GM12874 (cell line): ENCODE data around the gene PCSK4.

Experiments used
- CTCF ChIP-seq: IDR thresholded peaks from 2 replicates; pipeline ENCODE4 v1.5.1; 2011; ENCODE audit warnings: low read depth, mild to moderate bottlenecking, control low read depth, low read length, moderate library complexity; ENCODE audit not compliant: insufficient read depth

PCSK4 gene

GRCh38 chr19:1446713-1447481, 43.3 kb downstream of the PCSK4 start:
- no peak for TF ChIP-seq CTCF

- TF ChIP-seq CTCF: no peak
These were observed 44.0 kb downstream of the PCSK4 start for GRCh38 chr19:1445932-1446712.

DNA sequence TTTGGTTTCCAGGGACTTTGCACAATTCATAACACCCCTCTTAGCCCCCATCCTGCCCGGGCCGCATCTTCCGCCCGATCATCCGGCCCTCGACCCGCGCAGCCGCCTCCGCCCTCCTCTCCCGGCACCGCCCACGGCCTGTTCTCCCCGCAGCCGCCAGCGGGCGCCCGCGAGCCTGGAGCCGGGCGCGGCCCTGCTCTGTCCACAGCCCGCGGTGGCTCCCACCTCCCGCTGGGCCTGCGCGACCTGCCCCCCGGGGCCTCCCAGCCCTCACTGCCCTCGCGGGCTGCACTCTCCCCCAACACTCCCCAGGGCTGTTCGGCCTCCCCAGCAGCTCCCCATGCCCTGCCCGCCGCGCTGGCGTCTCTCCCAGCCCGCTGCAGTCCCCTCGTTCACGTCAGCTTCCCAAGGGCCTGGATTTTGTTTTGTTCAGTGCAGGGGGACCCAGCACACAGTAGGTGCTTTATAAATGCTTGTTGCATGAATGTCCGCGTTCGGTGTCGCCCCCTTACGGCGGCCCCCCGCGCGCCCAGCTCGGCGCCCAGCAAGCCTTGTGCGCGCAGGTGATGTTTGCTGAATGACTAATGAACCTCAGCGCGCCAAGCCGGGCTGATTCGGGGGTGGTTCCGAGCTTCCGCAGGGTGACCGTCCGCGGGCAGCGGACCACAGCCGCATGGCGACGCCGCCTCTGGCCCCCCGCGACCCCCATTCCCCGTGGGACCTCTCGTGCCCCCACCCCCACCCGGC, 44.8 kb downstream of the PCSK4 start:
- TF ChIP-seq CTCF: peak; percentile 98

- no peak for TF ChIP-seq CTCF
These were observed 48.3 kb downstream of the PCSK4 start for GRCh38 chr19:1441677-1442438.

DNA sequence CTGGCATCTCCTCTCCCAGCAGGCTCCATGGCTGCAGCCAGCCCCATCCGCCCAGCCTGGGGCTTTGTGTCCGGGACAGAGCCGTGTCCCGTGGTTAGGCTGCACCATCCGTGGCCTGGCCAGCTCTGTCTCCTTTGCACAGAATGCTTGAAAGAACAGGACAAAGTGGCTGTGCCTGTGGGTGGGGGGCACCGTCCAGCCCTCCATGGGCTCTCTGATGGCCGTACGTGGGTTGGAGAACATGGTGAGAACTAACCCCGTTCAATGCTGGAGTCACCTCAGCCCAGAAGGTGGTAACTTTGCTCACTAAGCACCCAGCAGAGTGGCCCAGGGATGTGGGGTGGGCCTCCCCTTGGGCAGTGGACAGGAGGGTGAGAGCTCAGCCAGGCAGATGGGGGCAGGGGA, 49.1 kb downstream of the PCSK4 start:
- TF ChIP-seq CTCF: no peak

DNA sequence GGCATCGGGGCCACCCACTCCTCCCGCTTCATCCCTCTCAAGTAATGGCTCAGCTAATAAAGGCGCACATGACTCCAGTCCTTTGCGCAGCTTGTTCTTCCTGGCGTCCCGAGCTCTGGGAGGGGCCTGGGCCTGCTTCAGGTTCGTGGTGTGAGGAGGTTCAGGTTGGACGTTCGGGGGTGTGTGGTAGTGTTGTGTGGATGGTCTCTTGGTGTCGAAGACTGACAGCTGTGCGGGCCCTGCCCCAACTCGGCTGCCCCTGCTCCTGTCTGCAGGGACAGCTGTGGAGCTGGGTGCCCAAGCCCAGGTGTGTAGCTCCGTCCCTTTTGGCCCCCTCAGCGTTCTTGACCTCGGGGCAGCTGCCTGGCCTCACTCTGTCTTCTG, 49.7 kb downstream of the PCSK4 start:
- TF ChIP-seq CTCF: no peak

DNA sequence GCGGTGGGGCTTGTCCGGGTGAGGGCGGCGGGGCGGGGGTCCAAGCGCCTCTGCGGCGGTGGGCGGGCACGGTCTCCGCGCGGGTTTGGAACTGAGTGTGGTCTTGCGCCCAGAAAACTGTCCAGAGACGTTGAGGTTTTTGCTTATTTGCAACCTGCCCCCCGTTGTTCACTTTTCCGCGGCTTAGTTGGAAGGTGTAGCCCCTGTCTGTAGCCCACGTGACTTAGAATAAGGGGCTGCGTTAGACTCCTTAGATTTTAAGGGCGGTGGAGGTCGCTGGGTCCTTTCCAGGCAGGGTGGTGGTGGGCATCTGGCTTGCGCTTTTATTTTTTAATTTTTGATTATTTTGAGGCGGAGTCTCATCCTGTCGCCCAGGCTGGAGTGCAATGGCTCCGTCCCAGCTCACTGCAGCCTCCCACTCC, 51.2 kb downstream of the PCSK4 start:
- TF ChIP-seq CTCF: no peak
